Astrocyte of the cerebellum (primary cell): ENCODE results near the gene ANKRD52.
A peak's percentile ranks its signal among the peaks of the same experiment; 100 is the strongest.

Experiments
- DNase-seq: peaks from one replicate; pipeline ENCODE4 v3.0.0-alpha.2; 2011; ENCODE audit warnings: low read depth
- H3K4me3 ChIP-seq: 2 replicates; pipeline ENCODE4 v1.5.1; 2011; ENCODE audit warnings: mild to moderate bottlenecking, low read depth, low read length, moderate library complexity
- in situ Hi-C: cut with HindIII; loops from 2 replicates; pipeline ENCODE4 v1.10.0; 2017; ENCODE audit warnings: low sequenced_read_pairs
- TF ChIP-seq, protein P1 (sequence below): IDR thresholded peaks from 2 replicates; pipeline ENCODE4 v1.5.1; 2012; ENCODE audit warnings: low read length, low read depth, moderate library complexity, mild to moderate bottlenecking; ENCODE audit errors: missing control alignments

The ANKRD52 gene

DNA sequence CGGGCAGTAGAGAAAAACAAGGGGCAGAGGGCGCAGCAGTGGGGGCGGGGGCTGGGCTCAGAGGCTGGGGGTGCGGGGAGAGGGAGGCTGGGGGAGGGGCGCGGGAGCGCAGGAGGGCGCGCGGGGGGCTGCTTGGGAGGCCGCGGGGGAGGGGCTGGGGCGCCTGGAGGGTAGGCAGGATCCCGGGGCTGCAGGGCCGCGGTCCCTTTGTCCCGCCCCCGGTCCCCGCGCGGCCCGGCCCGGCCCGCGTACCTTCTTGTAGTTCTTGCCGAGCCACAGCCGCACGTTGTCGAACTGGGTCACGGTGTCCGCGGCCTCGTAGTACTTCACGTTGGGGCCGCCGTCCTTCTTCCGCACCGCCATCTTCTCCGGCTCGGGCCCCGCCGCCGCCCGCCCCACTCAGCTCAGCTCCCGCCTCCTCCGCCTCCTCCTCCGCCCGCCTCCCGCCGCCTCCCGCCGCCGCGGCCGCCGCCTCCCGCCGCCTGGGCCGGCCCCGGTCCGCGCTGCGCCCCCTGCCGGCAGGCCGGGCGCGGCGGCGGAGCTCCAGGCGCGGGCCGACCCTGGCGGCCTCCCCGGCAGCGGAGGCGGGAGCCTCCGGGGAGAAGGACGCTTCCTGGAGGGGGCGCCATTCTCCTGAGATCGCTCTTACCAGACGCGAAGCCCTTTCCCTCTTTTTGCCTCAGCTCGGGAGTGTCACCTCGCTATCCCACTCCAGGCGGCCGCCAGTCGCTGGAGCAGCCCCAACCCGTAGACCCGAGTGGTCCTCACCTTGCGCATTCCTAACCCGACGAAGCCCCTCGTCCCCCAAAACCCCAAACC, 68.9 kb downstream of the ANKRD52 start, which contains the start of gene SMARCC2:
Gene SMARCC2, minus strand, starts transcription at position 385 of the 819 bp plus-strand sequence. Its CDS starts 22 bp downstream, at position 363.
- DNase-seq = peak; percentile 48
- in situ Hi-C loops = no loop called here
- peak within 1 kb of the TSS; percentile 81 for H3K4me3 ChIP-seq
- TF ChIP-seq, protein P1, sequence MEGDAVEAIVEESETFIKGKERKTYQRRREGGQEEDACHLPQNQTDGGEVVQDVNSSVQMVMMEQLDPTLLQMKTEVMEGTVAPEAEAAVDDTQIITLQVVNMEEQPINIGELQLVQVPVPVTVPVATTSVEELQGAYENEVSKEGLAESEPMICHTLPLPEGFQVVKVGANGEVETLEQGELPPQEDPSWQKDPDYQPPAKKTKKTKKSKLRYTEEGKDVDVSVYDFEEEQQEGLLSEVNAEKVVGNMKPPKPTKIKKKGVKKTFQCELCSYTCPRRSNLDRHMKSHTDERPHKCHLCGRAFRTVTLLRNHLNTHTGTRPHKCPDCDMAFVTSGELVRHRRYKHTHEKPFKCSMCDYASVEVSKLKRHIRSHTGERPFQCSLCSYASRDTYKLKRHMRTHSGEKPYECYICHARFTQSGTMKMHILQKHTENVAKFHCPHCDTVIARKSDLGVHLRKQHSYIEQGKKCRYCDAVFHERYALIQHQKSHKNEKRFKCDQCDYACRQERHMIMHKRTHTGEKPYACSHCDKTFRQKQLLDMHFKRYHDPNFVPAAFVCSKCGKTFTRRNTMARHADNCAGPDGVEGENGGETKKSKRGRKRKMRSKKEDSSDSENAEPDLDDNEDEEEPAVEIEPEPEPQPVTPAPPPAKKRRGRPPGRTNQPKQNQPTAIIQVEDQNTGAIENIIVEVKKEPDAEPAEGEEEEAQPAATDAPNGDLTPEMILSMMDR = peak; percentile 44

DNA sequence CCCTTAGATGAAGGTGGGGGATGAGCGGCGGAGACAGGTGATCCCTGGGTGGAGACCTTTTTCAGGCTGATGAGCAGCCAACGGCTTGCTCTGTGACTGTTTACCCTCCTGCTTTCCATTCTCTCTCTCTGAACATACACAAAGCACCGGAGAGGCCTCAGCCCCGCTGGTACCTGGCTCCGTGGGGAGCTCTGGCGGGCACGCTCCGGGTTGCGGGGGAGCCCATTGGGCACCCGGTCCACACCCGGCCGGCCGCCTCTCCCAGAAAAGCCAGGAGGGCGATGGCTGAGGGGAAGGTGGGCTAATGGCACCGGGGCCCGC, 69.4 kb downstream of the ANKRD52 start:
- no peak for DNase-seq
- in situ Hi-C loops = no loop called here
- peak overlapping the region; percentile 81 for H3K4me3 ChIP-seq
- TF ChIP-seq, protein P1 = no peak

DNA sequence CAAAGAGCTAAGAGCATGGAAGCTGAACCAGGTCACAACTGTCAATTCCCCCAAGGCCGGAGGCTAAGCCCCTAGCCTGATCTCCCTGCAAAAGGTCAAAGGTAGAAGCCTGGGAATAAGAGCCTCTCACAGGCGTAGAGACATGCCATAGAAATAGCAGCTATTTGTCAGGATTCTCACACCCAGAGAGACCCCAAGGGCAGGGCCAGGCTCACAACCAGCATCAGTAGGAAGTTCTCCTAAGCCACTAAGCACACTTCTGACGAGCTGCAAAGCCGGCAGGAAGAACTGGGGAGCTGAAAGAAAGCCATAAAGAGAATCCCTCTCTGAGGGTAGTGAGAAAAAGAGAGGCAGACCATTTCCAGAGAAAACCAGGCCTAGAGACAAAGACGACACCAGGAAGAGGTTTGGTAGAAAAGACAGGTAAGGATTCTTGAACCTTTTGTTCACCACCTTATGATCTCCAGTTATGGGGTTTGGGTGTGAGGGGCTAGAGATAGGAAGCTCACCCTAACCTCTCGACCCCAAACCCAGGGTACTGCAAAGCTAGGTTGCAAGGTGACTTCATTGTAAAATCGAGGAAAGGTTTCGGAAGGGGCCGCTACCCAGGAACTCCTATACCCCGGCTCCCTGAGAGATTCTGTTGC, 69.9 kb downstream of the ANKRD52 start:
- no peak for DNase-seq
- in situ Hi-C loops = no loop called here
- TF ChIP-seq, protein P1 = no peak

More for the DNA sequence above, 69.9 kb downstream of the ANKRD52 start:
- peak overlapping the region; percentile 81 for H3K4me3 ChIP-seq
